IgD-negative memory B cell (primary cell): ENCODE results near the gene BRD1. TPM values are rescaled to one million over a fixed set of nuclear protein-coding genes. Genes with fewer than 3 reads are reported as not detected.
A peak's percentile ranks its signal among the peaks of the same experiment; 100 is the strongest.
"Not testable (repeated sequence)": the region's sequence is repeated elsewhere in the genome, so short reads cannot be mapped to it uniquely, and the experiment has no call there.

Source experiments
- H3K27ac Mint-ChIP-seq, 3 donors: one replicate each; pipeline ENCODE4 v1.8.0; 2020 to 2022; ENCODE audit warnings: mild to moderate bottlenecking in 3 of 3, mixed read lengths in 3 of 3, moderate library complexity in 1 of 3
- H3K27me3 Mint-ChIP-seq: one replicate; pipeline ENCODE4 v1.8.0; 2021; ENCODE audit warnings: mixed read lengths
- H3K36me3 Mint-ChIP-seq: one replicate; pipeline ENCODE4 v1.8.0; 2020; ENCODE audit warnings: mild to moderate bottlenecking, mixed read lengths
- H3K4me1 Mint-ChIP-seq, 3 donors: one replicate each; pipeline ENCODE4 v1.8.0; 2020 to 2022; ENCODE audit warnings: mixed read lengths in 3 of 3, mild to moderate bottlenecking in 1 of 3
- H3K4me3 Mint-ChIP-seq, 4 donors: one replicate each; pipeline ENCODE4 v1.8.0; 2020 to 2022; ENCODE audit warnings: mild to moderate bottlenecking in 4 of 4, mixed read lengths in 4 of 4, moderate library complexity in 3 of 4
- H3K9me3 Mint-ChIP-seq, 3 donors: one replicate each; pipeline ENCODE4 v1.8.0; 2020 to 2021; ENCODE audit warnings: mixed read lengths in 3 of 3, mild to moderate bottlenecking in 1 of 3
- polyA plus RNA-seq: library from polyadenylated mRNA; unstranded; fragments of 300-500 nt; fragmentation: Illumina TruSeq; gene quantifications from one replicate; pipeline ENCODE4 v1.2.3, GENCODE V29; 2021

Gene BRD1
- polyA plus RNA-seq, 1 donor from 2014 or later = 3.1 TPM

DNA sequence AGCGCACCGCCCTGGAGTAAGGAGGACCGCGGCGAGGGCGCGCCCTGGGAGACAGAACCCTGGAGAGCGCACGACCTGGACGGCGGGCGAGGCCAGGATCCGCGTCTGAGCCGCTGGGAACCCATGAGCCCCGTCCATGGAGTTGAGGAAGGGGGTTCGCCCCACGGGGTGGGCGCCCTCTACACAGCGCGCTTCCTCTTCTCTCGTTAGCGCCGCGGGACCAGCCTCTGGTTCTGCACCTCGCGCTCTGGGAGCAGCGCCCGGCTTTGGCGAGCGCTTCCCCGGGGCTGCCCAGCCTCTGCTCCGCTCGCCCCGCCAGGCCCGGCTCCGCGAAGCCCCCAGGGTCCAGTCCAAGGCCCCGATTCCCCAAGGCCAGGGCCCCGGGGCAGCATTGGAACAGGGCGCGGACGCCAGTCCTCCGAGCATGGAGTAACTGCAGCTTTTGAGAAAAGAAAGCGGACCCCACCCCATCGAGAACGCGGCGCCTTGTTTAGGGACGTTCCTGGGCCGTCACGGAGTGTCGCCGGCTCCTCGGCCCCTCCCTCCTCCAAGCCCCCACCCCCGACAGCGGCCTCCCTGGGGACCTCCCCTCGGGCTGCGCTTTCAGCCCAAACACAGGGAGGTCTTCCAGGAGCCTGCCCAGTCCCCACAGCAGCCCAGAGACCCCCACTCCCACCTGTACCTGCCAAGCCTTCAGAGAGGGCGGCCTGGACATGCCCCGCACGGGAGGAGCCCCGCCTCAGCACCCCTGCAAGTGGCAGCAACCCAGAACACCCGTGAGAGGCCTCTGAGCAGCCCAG lies 56.2 kb downstream of the BRD1 start:
- H3K27ac Mint-ChIP-seq = no peak overlapping the region
- H3K9me3 Mint-ChIP-seq = peaks cover 3 to 6% (median 4%) of the 10 kb centered on the region in 3 donors
- no peaks in the 10 kb centered on the region for H3K27me3 Mint-ChIP-seq
- H3K4me3 Mint-ChIP-seq = no peak overlapping the region
- H3K4me1 Mint-ChIP-seq = peaks cover 0 to 6% (median 1%) of the 10 kb centered on the region in 3 donors
- peaks cover 6% of the 10 kb centered on the region for H3K36me3 Mint-ChIP-seq

DNA sequence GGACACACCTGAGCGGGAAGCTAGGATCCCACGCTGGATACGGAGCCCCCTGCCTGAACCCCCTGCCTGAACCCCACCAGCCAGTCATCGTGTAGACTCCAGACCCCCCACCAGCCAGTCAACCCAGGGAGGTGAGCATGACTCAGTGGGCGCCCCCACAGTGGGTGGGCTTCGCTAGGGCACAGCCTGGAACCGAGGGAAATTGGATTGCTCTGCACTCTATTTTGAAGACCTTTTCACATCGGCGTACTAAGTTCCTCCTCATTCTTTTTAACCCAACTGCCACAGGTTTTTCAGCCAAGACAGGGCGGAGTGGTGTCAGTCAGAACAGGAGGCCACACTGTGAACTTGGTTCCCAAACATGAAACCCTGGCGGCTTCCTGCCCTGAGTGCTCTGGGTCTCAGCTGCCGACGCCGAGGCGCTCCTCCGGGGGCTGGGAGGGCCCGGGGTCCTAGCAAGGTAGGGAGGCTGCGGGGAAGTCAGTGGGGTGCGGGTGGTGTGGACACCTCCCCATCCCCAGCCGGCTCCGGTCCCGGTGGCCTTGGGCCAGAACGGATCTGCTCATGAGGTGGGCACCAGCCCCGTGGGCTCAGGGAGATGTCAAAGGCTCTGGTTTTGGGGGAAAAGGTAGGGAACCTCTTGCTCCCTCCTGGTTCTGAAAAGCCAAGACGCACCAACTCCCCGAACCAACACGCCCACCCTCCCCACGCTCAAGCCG lies 57.0 kb downstream of the BRD1 start:
- Mint-ChIP-seq H3K4me3 (no peak overlapping the region), H3K27me3 (no peaks in the 10 kb centered on the region), H3K27ac (no peak overlapping the region), H3K36me3 (peaks cover 6% of the 10 kb centered on the region), H3K9me3 (peaks cover 3 to 6% (median 4%) of the 10 kb centered on the region in 3 donors), H3K4me1 (peaks cover 0 to 6% (median 1%) of the 10 kb centered on the region in 3 donors)

DNA sequence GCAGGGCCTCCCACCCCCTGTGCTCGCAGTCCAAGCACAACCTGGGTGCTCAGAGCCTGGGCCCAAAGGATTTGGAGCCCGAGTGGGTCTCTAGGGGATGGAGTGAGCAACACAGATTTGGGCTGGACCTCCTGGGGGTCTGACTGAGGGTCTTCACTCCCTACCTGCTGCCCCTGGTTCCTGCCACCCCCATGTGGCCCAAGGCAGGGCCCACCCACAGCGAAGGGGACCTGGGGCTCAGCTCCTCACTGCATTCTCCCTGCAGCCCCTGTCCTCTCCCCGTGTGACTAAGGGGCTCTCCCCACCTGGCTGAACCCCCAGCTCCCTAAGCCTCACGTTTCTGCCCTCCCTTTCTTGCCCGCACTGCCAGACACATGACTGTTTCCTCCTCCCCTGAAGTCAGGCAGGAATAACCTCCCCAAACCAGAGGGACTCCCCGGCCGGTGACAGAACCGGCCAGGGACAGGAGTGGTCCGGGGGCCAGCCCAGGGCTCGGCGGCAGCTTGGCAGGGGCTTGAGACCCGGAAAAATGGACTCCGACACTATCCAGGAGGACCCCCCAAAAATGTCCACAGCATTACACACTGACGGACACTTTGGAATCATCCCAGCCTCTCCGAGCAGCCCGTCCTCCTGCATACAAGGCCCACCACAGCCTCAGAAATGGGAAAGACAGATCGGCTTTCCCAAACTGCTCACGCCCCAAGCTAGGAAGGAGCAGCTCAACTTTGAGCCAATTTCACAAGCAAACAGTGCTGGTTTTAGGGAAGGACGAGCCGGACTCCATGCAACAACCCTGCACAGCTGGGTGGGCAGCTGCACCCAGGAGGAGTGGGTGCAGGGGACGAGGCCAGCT lies 57.8 kb downstream of the BRD1 start:
- no peaks in the 10 kb centered on the region for H3K27me3 Mint-ChIP-seq
- peaks cover 3 to 6% (median 4%) of the 10 kb centered on the region in 3 donors for H3K9me3 Mint-ChIP-seq
- peaks cover 6% of the 10 kb centered on the region for H3K36me3 Mint-ChIP-seq
- H3K27ac Mint-ChIP-seq = peak overlapping the region in 1 of 3 donors; percentile 43
- H3K4me1 Mint-ChIP-seq = peaks cover 0 to 6% (median 1%) of the 10 kb centered on the region in 3 donors
- H3K4me3 Mint-ChIP-seq = no peak overlapping the region

DNA sequence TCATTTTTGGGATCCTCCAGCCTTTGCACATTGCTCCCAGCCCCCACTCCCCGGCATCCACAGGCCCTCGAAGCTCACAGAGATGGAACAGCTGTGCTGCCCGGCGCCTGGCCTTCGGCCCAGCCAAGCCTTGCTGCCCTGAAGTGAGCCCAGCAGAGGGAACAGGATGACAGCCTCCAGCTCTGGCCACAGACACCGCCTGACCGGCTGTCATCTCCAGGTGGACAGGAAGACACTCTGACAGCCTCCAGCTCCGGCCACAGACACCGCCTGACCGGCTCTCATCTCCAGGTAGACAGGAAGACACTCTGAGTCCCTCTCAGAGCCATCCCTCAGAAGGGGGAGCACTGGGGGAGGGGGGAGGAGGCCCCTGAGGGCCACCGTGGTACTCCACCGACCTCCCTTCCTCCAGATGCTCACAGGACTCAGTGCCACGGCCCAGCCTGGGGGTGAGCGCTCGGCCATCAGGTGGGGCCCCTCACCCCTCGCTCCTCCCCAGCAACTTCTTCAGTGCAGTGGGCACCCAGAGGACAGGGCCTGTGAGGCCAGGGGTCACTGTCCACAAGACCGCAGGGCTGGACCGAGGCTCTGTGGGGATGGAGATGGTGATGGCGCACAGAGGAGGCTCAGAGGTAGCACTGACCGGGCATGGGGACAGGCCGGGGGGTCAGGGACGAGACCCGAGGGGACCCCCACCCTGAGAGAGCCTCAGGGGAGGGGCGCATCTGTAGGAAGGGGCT lies 58.6 kb downstream of the BRD1 start:
- Mint-ChIP-seq H3K9me3 (peaks cover 3 to 6% (median 4%) of the 10 kb centered on the region in 3 donors), H3K4me1 (peaks cover 0 to 6% (median 1%) of the 10 kb centered on the region in 3 donors), H3K27me3 (no peaks in the 10 kb centered on the region), H3K36me3 (peaks cover 6% of the 10 kb centered on the region), H3K27ac (no peak overlapping the region), H3K4me3 (no peak overlapping the region)

DNA sequence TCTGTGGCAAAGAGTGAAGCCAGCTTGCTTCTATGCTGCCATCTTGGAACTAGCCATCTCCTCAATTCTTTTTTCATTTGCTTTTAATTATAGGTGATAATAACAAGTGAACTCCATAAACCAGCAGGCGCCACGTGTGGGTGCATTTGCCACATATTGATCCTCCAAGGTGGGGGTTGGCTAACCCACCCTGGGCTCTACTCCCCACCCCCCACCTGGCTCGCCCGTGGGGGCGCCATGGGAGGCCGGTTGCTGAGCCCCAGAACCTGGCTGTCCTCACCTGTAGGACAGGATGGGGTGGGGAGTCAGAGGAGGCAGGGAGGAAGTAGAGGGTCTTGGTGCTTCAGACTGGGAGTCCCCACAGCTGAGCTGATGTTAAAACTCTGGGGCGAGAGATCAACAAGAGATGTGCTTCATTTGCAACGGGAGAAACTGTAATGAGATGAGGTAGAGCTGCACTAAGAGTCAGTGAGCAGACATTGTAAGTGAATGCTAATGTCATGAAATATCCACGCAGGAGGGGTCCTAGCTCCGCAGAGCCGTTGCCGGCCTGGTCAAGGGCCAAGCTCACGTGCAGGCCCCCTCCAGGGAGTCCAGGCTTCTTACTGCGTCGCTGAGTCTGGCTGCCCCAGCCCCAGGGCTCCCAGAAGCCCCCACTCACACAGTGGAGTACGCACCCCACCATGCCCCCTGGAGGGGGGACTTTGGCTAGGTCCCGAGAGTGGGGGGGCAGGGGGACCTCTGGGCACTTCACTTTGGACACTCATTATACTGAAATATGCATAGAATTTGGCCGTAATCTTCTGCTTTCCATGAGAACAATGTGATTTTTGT lies 59.4 kb downstream of the BRD1 start:
- Mint-ChIP-seq H3K27ac (peak overlapping the region in 1 of 3 donors; percentile 32), H3K36me3 (peaks cover 3% of the 10 kb centered on the region), H3K4me1 (peaks cover 0 to under 1% (median under 1%) of the 10 kb centered on the region in 3 donors), H3K4me3 (no peak overlapping the region), H3K9me3 (peaks cover 3 to 6% (median 4%) of the 10 kb centered on the region in 3 donors), H3K27me3 (no peaks in the 10 kb centered on the region)

DNA sequence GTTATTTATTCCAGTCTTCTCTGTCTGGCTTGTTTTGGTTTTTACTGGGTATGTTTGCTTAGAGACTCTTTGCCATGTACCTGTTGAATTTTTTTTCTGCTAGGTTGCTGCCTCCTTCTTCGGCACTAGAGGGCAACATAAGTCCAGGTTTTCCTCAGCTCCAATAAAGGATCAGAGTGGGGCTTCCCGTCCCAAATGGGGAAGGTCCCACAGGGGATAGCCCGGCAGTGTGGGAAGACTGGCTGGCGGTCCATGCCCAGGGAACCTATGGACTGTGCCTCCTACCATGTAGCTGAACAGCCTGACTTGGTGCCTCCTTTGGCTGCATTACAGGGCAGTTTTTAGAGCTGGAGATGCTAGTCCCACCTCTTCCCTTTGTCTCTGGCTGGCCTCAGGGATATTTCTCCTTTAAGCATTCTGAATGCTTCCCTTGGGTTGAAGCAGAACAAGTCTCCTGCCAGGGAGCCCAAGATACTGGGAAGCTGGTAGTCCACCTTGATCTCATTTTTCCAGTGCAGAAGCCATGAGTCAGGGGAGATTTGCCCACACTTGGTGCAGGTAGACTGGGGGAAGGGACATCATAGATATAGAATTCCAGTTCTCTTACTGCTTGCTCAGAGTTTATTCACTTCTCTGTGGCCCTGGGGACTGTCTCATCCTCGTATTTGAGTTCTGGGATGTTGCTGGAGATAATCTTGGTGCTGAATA lies 60.2 kb downstream of the BRD1 start:
- H3K36me3 Mint-ChIP-seq = peaks cover 3% of the 10 kb centered on the region
- no peaks in the 10 kb centered on the region for H3K27me3 Mint-ChIP-seq
- no peak overlapping the region for H3K4me3 Mint-ChIP-seq
- no peaks in the 10 kb centered on the region for H3K4me1 Mint-ChIP-seq
- peak overlapping the region in 2 of 3 donors; percentile 31 to 32 for H3K27ac Mint-ChIP-seq
- peaks cover 3 to 6% (median 6%) of the 10 kb centered on the region in 3 donors for H3K9me3 Mint-ChIP-seq

DNA sequence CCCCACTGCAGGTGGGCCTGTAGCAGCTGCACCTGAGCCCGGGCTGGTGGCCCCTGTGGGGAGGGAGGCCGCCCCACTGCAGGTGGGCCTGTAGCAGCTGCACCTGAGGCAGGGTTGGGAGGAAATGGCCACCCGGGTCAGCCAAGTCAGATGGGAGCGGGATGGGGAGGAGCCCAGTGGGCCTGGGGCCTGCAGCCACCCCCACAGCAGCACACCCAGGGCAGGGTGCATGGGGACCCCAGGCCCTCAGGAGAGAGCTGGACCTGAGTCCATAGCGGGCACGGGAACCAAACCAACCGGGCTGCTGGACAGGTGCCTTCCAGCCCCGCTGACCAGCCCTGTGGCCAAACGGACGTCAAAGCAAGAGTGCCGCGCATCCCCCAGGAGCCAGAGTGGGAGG lies 61.7 kb downstream of the BRD1 start:
- peaks cover 0 to under 1% (median 0%) of the 10 kb centered on the region in 3 donors for H3K4me1 Mint-ChIP-seq
- H3K27ac Mint-ChIP-seq = no peak overlapping the region
- peaks cover 3% of the 10 kb centered on the region for H3K36me3 Mint-ChIP-seq
- H3K27me3 Mint-ChIP-seq = peaks cover under 1% of the 10 kb centered on the region
- H3K9me3 Mint-ChIP-seq = peaks cover 3 to 6% (median 6%) of the 10 kb centered on the region in 3 donors
- H3K4me3 Mint-ChIP-seq = no peak overlapping the region

DNA sequence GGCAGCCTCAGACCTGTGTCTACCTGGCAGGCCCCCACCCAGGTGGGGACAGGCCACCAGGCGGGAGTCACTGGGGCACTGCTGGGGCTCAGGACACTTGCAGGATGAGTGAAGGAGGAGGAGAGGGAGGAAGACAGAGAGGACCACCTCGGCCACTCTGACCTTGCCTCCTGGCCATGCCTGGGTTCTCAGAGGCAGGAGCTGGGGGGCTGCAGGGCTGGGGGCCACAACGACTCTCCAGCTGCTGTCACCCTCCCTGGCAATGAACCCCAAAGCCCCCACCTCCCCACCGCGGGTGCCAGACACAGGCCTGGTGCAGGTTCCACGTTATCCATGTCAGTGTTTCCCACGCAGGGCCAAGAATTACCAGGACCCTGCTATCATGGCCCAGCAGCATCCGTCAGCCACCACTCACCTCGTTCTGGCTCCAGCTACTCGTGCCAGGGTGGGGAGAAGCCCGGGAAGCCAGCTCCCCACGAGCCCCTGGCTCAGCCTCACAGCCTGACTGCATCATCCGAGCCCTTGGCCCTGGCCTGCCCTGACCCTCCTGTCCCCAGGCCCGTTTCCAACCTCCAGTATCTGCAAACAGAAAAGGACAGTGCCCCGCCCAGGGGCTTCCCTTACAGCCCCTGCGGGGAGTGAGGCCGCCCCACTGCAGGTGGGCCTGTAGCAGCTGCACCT lies 62.4 kb downstream of the BRD1 start:
- Mint-ChIP-seq H3K27ac (no peak overlapping the region), H3K9me3 (peaks cover 3 to 6% (median 6%) of the 10 kb centered on the region in 3 donors), H3K27me3 (peaks cover 2% of the 10 kb centered on the region), H3K4me3 (no peak overlapping the region), H3K4me1 (peaks cover 0 to 4% (median 0%) of the 10 kb centered on the region in 3 donors), H3K36me3 (peaks cover 3% of the 10 kb centered on the region)

DNA sequence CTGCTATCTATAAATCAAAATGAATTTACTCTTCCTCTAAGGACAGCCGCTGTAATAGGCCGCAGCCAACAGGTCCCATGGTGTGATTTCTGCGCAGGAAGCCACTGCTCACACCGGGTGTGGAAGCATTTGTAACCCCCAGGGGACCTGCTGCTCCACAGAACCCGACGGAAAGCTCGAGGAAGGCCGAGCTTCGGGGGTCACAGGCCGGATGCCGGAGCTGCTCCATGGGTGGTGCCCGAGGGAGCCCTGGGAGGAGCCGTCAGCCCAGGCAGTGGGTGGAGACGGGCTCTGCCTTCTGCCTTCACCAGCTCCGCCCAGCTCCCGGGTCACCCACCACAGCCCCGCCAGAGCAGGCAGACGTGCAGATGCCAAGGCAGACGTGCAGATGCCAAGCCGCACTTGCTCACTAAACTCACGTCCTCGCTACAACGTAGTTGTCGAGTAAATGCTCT lies 63.5 kb downstream of the BRD1 start:
- Mint-ChIP-seq H3K9me3 (peaks cover 3 to 6% (median 6%) of the 10 kb centered on the region in 3 donors), H3K36me3 (peaks cover 3% of the 10 kb centered on the region), H3K27ac (no peak overlapping the region), H3K27me3 (peaks cover 2% of the 10 kb centered on the region), H3K4me1 (peaks cover 0 to 4% (median 0%) of the 10 kb centered on the region in 3 donors), H3K4me3 (no peak overlapping the region)

DNA sequence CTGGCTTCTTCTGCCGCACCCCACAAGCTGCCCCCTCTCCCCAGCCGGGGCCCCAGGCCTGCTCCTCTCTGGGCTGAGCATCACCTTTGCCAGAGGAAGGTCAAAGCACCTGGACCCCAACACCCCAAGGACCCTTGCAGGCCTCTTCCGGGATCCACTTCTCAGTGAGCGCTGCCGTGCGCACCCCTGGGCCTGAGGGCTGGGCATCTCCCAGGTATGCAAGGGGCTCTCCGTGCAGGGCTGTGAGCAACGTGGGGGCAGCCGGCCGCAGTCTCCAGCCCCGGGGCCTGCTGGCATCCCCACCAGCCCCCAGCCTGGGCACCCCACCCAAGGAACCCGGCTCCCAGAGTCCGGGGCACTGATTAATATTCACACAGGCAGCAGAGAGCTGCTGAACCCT lies 64.0 kb downstream of the BRD1 start:
- H3K4me3 Mint-ChIP-seq = no peak overlapping the region
- peaks cover 2% of the 10 kb centered on the region for H3K27me3 Mint-ChIP-seq
- peaks cover 3% of the 10 kb centered on the region for H3K36me3 Mint-ChIP-seq
- H3K9me3 Mint-ChIP-seq = peaks cover 3 to 6% (median 6%) of the 10 kb centered on the region in 3 donors
- H3K4me1 Mint-ChIP-seq = peaks cover 0 to 4% (median 0%) of the 10 kb centered on the region in 3 donors
- no peak overlapping the region for H3K27ac Mint-ChIP-seq

DNA sequence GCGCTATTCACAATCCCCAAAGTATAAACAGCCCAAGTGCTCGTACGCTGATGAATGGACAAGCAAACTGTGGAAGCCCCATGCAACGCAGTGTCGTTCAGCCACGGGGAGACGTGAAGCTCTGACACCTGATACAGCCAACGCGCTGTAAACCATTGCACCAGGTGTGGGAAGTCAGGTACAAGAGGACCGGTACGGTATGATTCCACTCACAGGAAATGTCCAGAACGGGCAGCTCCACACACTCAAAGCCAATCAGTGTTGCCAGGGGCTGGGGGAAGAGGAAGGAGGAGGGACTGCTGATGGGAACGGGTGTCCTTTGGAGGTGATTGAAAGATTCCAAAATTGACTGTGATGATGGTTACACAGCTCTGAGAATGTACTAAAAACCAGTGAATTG lies 64.5 kb downstream of the BRD1 start:
- Mint-ChIP-seq H3K27me3 (peaks cover 4% of the 10 kb centered on the region), H3K4me1 (peaks cover 0 to 4% (median 0%) of the 10 kb centered on the region in 3 donors), H3K9me3 (peaks cover 3 to 6% (median 6%) of the 10 kb centered on the region in 3 donors), H3K27ac (peak overlapping the region in 1 of 3 donors; percentile 73), H3K4me3 (no peak overlapping the region), H3K36me3 (peaks cover 3% of the 10 kb centered on the region)

DNA sequence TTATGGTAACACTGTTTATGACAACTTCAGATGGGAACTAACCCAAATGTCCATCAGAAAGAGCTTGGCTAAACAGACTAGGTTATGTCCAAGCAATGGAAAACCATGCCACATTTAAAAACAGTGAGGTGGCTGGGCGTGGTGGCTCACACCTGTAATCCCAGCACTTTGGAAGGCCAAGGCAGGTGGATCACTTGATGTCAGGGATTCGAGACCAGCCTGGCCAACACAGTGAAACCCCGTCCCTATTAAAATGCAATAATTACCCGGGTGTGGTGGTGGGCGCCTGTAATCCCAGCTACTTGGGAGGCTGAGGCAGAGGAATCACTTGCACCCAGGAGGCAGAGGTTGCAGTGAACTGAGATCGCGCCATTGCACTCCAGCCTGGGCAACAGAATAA lies 65.1 kb downstream of the BRD1 start:
- H3K27me3 Mint-ChIP-seq, H3K9me3 Mint-ChIP-seq, H3K4me3 Mint-ChIP-seq, H3K27ac Mint-ChIP-seq, H3K36me3 Mint-ChIP-seq, H3K4me1 Mint-ChIP-seq: not testable (repeated sequence)
